ENCODE measurements around the gene HOXA9. TPM values are rescaled to one million over a fixed set of nuclear protein-coding genes. Genes with fewer than 3 reads are reported as not detected.

The HOXA9 gene
- polyA plus RNA-seq, 3 donors, result 0.55 to 1.9 (median 1.2) TPM

GRCh38 chr7:27133409-27134231 is 31.7 kb downstream of the HOXA9 start:
- H3K79me2 ChIP-seq (ENCODE audit: insufficient read depth, low read length), result no peaks in the 10 kb centered on the region
- Mint-ChIP-seq H3K27me3 (ENCODE audit: low read depth in 3 of 3) (peaks cover 8 to 28% (median 10%) of the 10 kb centered on the region in 3 donors), H3K9me3 (peaks cover 0 to 9% (median 0%) of the 10 kb centered on the region in 7 donors), H3K27ac (no peak overlapping the region), H3K4me1 (peaks cover 41% of the 10 kb centered on the region), H3K4me3 (no peak overlapping the region), H3K36me3 (peaks cover 0 to 4% of the 10 kb centered on the region in 2 donors)
- no peaks in the 10 kb centered on the region for H3K36me3 ChIP-seq (replicated peaks in 1 of 2; ENCODE audit: control insufficient read depth in 1 of 2, insufficient read depth in 2 of 2, low read length in 2 of 2)
- H3K4me3 ChIP-seq (replicated peaks in 1 of 3; ENCODE audit: low read depth in 2 of 3, low read length in 3 of 3), result no peak overlapping the region
- H3K27ac ChIP-seq (ENCODE audit: low read depth in 1 of 2, low read length in 2 of 2), result no peak overlapping the region
- no peaks in the 10 kb centered on the region for H4K20me1 ChIP-seq (ENCODE audit: insufficient read depth, low read length)
- intact Hi-C loops (cut with micrococcal nuclease), result loop anchor here in 1 of 2 donors (2.0 kb wide), 1 partner anchor 37 kb away; no protein-coding TSS in a partner anchor
- H2AFZ ChIP-seq (ENCODE audit: insufficient read depth, low read depth, low read length, poor library complexity, severe bottlenecking), result no peak overlapping the region
- no peak overlapping the region for H3K4me2 ChIP-seq (replicated peaks; ENCODE audit: extremely low read depth, low read length, poor library complexity, severe bottlenecking)
- H3K27me3 ChIP-seq (ENCODE audit: control insufficient read depth in 2 of 2, insufficient read depth in 2 of 2, low read length in 2 of 2), result peaks cover 12 to 25% of the 10 kb centered on the region in 2 donors
- no peak for TF ChIP-seq CTCF (IDR thresholded peaks at IDR 0.05)
- H3K4me1 ChIP-seq (ENCODE audit: control insufficient read depth in 1 of 2, insufficient read depth in 2 of 2, low read length in 2 of 2), result peaks cover 16 to 36% of the 10 kb centered on the region in 2 donors
- H3K9me3 ChIP-seq (replicated peaks in 1 of 2; ENCODE audit: control insufficient read depth in 1 of 2, insufficient read depth in 1 of 2, low read length in 2 of 2), result no peaks in the 10 kb centered on the region
- H3K9ac ChIP-seq (ENCODE audit: insufficient read depth, low read length, poor library complexity, severe bottlenecking), result no peak overlapping the region
- DNase-seq, result no peak
- 100% methylated on average over 5 of the region's 18 CpGs for WGBS (ENCODE audit: insufficient coverage)

- H3K4me2 ChIP-seq (replicated peaks; ENCODE audit: extremely low read depth, low read length, poor library complexity, severe bottlenecking), result no peak overlapping the region
- 79% methylated on average over 3 of the region's 6 CpGs for WGBS (ENCODE audit: insufficient coverage)
- H3K9ac ChIP-seq (ENCODE audit: insufficient read depth, low read length, poor library complexity, severe bottlenecking), result no peak overlapping the region
- H3K9me3 ChIP-seq (replicated peaks in 1 of 2; ENCODE audit: control insufficient read depth in 1 of 2, insufficient read depth in 1 of 2, low read length in 2 of 2), result no peaks in the 10 kb centered on the region
- H3K4me3 Mint-ChIP-seq, result no peak overlapping the region
- intact Hi-C loops (cut with micrococcal nuclease), result no loop called here
- no peak for TF ChIP-seq CTCF (IDR thresholded peaks at IDR 0.05)
- peaks cover 16 to 36% of the 10 kb centered on the region in 2 donors for H3K4me1 ChIP-seq (ENCODE audit: control insufficient read depth in 1 of 2, insufficient read depth in 2 of 2, low read length in 2 of 2)
- peaks cover 41% of the 10 kb centered on the region for H3K4me1 Mint-ChIP-seq
- peaks cover 12 to 25% of the 10 kb centered on the region in 2 donors for H3K27me3 ChIP-seq (ENCODE audit: control insufficient read depth in 2 of 2, insufficient read depth in 2 of 2, low read length in 2 of 2)
- no peak overlapping the region for H3K27ac ChIP-seq (ENCODE audit: low read depth in 1 of 2, low read length in 2 of 2)
- H3K27me3 Mint-ChIP-seq (ENCODE audit: low read depth in 3 of 3), result peaks cover 8 to 28% (median 10%) of the 10 kb centered on the region in 3 donors
- no peak for DNase-seq
- H3K36me3 Mint-ChIP-seq, result peaks cover 0 to 4% of the 10 kb centered on the region in 2 donors
- H3K9me3 Mint-ChIP-seq, result peaks cover 0 to 9% (median 0%) of the 10 kb centered on the region in 7 donors
- H3K79me2 ChIP-seq (ENCODE audit: insufficient read depth, low read length), result no peaks in the 10 kb centered on the region
- H3K27ac Mint-ChIP-seq, result no peak overlapping the region
- no peak overlapping the region for H2AFZ ChIP-seq (ENCODE audit: insufficient read depth, low read depth, low read length, poor library complexity, severe bottlenecking)
- H3K36me3 ChIP-seq (replicated peaks in 1 of 2; ENCODE audit: control insufficient read depth in 1 of 2, insufficient read depth in 2 of 2, low read length in 2 of 2), result no peaks in the 10 kb centered on the region
- no peak overlapping the region for H3K4me3 ChIP-seq (replicated peaks in 1 of 3; ENCODE audit: low read depth in 2 of 3, low read length in 3 of 3)
- no peaks in the 10 kb centered on the region for H4K20me1 ChIP-seq (ENCODE audit: insufficient read depth, low read length)
Measured at GRCh38 chr7:27132978-27133377, 32.4 kb downstream of the HOXA9 start.

All from CD14-positive monocyte (primary cell).